ENCODE data around the gene YKT6.
"Not testable (repeated sequence)": the region's sequence is repeated elsewhere in the genome, so short reads cannot be mapped to it uniquely, and the experiment has no call there.

Gene YKT6

DNA sequence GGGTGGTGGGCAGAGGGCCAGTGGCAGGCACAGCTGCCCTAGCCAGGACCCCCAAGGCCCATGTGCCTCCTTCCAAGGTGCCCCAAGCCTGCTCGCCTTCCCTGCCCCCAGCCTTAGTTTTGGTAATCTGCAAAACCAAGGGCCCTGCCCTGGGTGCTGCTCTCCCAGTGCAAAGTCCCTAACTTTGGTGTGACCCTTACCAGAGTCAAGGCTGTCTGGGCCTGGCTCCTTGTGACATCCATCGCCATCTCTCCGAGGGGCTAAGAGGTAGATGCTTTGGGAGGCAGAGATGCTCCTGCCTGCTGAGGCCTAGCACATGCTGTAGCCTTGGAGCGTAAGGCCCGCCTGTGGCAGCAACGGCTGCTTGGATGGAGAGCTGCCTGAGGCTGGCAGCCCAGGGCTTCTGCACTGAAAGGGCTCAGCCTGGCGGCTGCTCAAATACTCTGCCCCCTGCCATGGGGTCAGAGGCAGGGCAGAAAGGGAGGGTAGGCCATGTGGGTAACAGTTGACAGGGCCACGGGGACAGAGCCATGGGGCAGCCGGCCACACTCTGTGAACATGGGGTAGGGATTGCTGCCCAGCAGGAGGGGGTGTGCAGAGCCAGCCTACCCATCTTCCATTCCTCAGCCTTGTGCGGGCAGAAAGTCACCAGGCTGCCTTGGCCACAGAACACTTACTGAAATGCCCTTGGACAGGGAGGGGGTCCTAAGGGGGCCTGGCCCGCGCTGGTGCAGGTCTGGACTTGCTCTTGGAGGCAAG lies 41.7 kb upstream of the YKT6 start:
- no peak overlapping the region for H3K27ac ChIP-seq (ENCODE audit: low read depth, low read length)
- peaks cover 11% of the 10 kb centered on the region for H3K4me1 ChIP-seq (ENCODE audit: control insufficient read depth, insufficient read depth, low read length)
- no peaks in the 10 kb centered on the region for H3K36me3 ChIP-seq (ENCODE audit: control insufficient read depth, insufficient read depth, low read length)
- H3K9me3 ChIP-seq (ENCODE audit: control insufficient read depth, insufficient read depth, low read depth, low read length): no peaks in the 10 kb centered on the region
- no peak overlapping the region for H3K9ac ChIP-seq (ENCODE audit: low read length)
- H3K4me3 ChIP-seq (ENCODE audit: low read depth, low read length): no peak overlapping the region
- no peaks in the 10 kb centered on the region for H3K27me3 ChIP-seq (ENCODE audit: control insufficient read depth, insufficient read depth, low read length)

DNA sequence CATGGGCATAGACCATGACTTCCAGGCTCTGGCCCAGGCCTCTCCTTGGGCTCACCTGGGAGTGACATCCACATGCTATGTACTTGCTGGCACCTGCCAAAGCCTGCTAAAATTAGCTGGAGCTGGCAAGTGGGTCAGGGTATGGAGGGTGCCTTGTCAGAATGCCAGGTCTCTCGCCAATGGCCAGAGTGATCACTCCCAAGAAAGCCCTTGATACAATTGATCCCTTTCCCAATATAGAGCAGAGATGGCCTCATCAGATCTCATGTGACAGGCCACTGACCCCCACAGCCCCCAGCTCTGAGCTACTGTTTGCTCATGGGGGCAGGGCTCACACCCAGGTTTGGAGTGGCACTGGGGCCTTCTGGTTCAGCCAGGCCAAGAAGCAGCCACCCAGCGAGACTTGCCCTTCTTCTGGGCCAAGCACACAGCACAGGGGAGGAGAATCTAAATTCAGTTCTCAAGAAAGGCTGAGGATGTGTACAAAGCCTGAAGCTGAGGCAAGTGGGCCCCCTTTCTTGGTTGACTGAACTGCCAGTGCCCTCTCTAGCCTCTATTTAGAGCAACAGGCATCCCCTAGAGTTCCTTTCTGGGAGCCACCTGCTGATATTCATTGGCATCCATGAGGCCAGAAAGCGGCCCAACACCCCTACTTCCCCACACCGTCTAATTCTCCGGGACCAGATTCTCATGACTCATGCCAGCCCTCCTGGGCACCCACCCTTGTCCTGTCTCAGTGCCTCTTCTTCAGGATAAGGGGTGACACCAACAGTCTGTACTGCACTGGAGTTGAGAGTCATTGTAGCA lies 40.8 kb upstream of the YKT6 start:
- Histone ChIP-seq H3K9me3 (ENCODE audit: control insufficient read depth, insufficient read depth, low read depth, low read length) (no peaks in the 10 kb centered on the region), H3K27me3 (ENCODE audit: control insufficient read depth, insufficient read depth, low read length) (no peaks in the 10 kb centered on the region), H3K36me3 (ENCODE audit: control insufficient read depth, insufficient read depth, low read length) (no peaks in the 10 kb centered on the region), H3K4me3 (ENCODE audit: low read depth, low read length) (no peak overlapping the region), H3K4me1 (ENCODE audit: control insufficient read depth, insufficient read depth, low read length) (peaks cover 11% of the 10 kb centered on the region), H3K27ac (ENCODE audit: low read depth, low read length) (no peak overlapping the region), H3K9ac (ENCODE audit: low read length) (no peak overlapping the region)

DNA sequence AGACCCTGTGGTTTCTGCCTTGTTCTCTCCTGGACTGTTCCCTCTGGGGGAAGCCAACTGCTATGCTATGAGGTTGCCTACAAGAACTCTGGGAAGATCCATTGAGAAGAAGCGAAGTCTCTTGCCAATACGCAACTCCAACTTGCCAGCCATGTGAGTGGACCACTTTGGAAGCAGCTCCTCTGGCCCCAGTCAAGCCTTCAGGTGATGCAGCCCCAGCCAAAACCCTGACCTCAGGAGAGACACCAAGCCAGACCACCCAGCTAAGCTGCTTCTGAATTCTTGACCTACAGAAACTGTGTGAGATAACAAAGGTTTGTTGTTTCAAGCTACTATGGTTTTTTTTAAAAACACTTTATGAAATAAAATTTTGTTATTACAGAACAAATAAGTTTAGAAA lies 39.4 kb upstream of the YKT6 start:
- no peaks in the 10 kb centered on the region for H3K9me3 ChIP-seq (ENCODE audit: control insufficient read depth, insufficient read depth, low read depth, low read length)
- H3K27me3 ChIP-seq (ENCODE audit: control insufficient read depth, insufficient read depth, low read length): no peaks in the 10 kb centered on the region
- H3K36me3 ChIP-seq (ENCODE audit: control insufficient read depth, insufficient read depth, low read length): no peaks in the 10 kb centered on the region
- peaks cover 11% of the 10 kb centered on the region for H3K4me1 ChIP-seq (ENCODE audit: control insufficient read depth, insufficient read depth, low read length)
- H3K9ac ChIP-seq (ENCODE audit: low read length): no peak overlapping the region
- no peak overlapping the region for H3K27ac ChIP-seq (ENCODE audit: low read depth, low read length)
- no peak overlapping the region for H3K4me3 ChIP-seq (ENCODE audit: low read depth, low read length)

DNA sequence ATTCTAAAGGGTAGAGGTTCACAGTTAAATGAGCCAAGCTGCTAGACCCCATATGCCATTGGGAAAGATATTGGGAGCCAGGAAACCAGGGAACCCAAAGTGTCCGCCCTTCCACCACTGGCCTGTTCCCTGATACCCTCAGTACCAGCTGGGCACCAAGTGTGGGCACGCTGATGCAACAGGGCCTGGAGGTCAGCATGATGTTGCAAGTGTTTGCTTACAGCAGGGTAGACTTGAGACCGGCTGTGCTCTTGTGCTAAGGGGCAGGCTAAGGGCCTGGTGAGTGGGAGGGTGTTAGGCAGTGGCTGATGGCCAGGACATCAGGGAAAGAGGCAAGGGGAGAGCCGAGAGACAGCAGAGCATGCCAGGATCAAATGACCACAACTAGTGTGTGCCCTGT lies 38.6 kb upstream of the YKT6 start:
- Histone ChIP-seq H3K9ac (ENCODE audit: low read length) (no peak overlapping the region), H3K9me3 (ENCODE audit: control insufficient read depth, insufficient read depth, low read depth, low read length) (no peaks in the 10 kb centered on the region), H3K4me1 (ENCODE audit: control insufficient read depth, insufficient read depth, low read length) (peaks cover 11% of the 10 kb centered on the region), H3K36me3 (ENCODE audit: control insufficient read depth, insufficient read depth, low read length) (no peaks in the 10 kb centered on the region), H3K27me3 (ENCODE audit: control insufficient read depth, insufficient read depth, low read length) (no peaks in the 10 kb centered on the region), H3K4me3 (ENCODE audit: low read depth, low read length) (no peak overlapping the region), H3K27ac (ENCODE audit: low read depth, low read length) (no peak overlapping the region)

DNA sequence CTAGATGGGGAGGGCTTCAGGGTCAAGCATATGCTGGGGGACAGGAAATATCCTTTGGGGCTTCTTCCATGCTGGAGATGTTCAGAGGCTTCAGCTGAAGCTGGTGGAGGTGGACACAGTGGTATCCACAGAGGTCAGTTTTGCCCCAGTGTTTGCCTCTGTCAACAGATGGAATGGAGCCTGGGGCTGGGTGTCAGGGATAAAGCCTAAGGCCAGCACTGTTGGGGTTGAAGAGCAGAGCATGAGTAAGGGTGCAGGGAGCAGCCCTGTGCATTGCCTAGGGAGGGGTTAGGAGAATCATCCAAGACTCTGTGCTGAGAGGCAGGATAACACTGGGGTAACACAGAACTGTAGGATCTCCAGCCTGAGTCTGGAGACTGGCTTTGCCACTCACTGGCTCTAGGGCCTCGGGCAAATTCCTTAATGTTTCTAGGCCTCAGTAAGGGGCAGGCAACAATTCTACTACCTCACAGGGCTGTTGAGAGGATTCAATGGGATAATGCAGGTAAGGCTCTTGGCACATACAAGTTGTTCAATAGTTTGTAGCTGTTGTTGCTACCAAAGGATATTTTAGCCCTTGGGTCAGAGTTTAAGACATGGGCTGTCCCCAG lies 37.9 kb upstream of the YKT6 start:
- no peaks in the 10 kb centered on the region for H3K36me3 ChIP-seq (ENCODE audit: control insufficient read depth, insufficient read depth, low read length)
- H3K9ac ChIP-seq (ENCODE audit: low read length): no peak overlapping the region
- H3K27me3 ChIP-seq (ENCODE audit: control insufficient read depth, insufficient read depth, low read length): no peaks in the 10 kb centered on the region
- no peak overlapping the region for H3K27ac ChIP-seq (ENCODE audit: low read depth, low read length)
- H3K4me1 ChIP-seq (ENCODE audit: control insufficient read depth, insufficient read depth, low read length): peaks cover 6% of the 10 kb centered on the region
- H3K4me3 ChIP-seq (ENCODE audit: low read depth, low read length): no peak overlapping the region
- H3K9me3 ChIP-seq (ENCODE audit: control insufficient read depth, insufficient read depth, low read depth, low read length): no peaks in the 10 kb centered on the region

DNA sequence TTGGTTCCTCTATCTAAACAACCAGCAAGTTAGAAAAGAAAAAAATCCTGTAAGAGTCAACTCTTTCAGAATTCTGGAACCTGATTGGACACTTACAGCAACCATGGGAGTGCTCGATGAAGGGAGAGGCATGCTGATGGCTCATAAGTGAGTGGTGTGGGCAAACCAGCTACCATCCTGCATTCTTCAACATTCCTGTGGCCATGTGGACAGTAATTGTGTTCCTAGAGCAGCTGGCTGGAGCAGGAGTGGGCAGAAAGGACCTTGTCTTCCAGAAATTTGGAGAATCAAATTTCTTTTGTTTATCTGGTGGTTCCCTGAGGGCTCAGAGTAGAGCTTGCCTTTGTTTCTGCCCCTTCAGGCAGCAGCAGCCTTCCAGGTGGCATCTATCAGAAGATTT lies 37.2 kb upstream of the YKT6 start:
- H3K4me3 ChIP-seq (ENCODE audit: low read depth, low read length): no peak overlapping the region
- H3K9me3 ChIP-seq (ENCODE audit: control insufficient read depth, insufficient read depth, low read depth, low read length): no peaks in the 10 kb centered on the region
- H3K36me3 ChIP-seq (ENCODE audit: control insufficient read depth, insufficient read depth, low read length): no peaks in the 10 kb centered on the region
- no peak overlapping the region for H3K27ac ChIP-seq (ENCODE audit: low read depth, low read length)
- H3K4me1 ChIP-seq (ENCODE audit: control insufficient read depth, insufficient read depth, low read length): peaks cover 6% of the 10 kb centered on the region
- no peak overlapping the region for H3K9ac ChIP-seq (ENCODE audit: low read length)
- H3K27me3 ChIP-seq (ENCODE audit: control insufficient read depth, insufficient read depth, low read length): no peaks in the 10 kb centered on the region

DNA sequence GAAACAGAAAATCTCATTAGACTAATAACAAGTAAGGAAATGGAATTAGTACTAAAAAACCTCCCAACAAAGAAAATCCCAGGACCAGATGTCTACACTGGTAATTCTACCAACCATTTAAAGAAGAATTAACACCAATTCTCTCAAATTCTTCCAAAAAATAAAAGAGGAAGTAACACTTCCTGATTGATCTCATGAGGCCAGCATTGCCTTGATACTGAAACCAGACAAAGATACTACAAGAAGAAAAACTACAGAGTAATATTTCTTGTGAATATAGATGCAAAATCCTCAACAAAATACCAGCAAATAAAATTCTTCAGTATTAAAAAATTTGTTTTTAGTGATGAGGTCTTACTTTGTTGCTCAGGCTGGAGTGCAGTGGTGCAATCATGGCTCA lies 32.9 kb upstream of the YKT6 start:
- Histone ChIP-seq H3K27ac (ENCODE audit: low read depth, low read length) (no peak overlapping the region), H3K27me3 (ENCODE audit: control insufficient read depth, insufficient read depth, low read length) (no peaks in the 10 kb centered on the region), H3K9me3 (ENCODE audit: control insufficient read depth, insufficient read depth, low read depth, low read length) (no peaks in the 10 kb centered on the region), H3K4me3 (ENCODE audit: low read depth, low read length) (no peak overlapping the region), H3K9ac (ENCODE audit: low read length) (no peak overlapping the region), H3K4me1 (ENCODE audit: control insufficient read depth, insufficient read depth, low read length) (peaks cover 6% of the 10 kb centered on the region), H3K36me3 (ENCODE audit: control insufficient read depth, insufficient read depth, low read length) (no peaks in the 10 kb centered on the region)

DNA sequence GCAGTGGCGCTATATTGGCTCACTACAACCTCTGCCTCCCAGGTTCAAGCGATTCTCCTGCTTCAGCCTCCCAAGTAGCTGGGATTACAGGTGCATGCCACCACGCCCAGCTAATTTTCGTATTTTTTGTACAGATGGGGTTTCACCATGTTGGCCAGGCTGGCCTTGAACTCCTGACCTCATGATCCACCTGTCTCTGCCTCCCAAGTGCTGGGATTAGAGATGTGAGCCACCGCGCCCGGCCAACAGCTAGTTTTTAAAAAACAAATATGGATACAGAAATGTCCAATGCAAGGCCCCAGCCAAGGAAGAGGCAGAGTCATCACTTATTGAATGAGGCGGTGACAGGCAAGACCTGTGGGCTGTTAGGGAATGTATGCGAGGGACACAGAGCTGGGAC lies 28.9 kb upstream of the YKT6 start:
- H3K4me1 ChIP-seq (ENCODE audit: control insufficient read depth, insufficient read depth, low read length); H3K27me3 ChIP-seq (ENCODE audit: control insufficient read depth, insufficient read depth, low read length): not testable (repeated sequence)

DNA sequence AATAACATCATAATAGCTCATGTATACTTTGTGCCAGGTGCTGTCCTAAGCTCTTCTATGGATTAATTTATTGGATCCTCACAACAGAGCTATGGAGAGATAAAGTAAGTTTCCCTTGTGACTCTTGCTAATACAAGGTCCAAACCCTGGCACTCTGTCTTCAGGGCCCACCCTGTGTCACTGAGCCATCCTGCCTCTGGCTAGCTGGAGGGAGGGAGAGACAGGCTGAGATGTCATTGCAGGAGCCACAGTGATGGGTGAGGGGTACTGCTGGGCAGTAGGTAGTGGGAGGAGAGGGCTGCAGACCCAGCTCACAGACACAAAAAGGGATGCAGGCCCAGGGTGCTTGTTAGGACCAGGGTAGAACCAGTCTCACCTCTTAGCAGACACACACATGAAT lies 28.4 kb upstream of the YKT6 start:
- Histone ChIP-seq H3K36me3 (ENCODE audit: control insufficient read depth, insufficient read depth, low read length) (no peaks in the 10 kb centered on the region), H3K27ac (ENCODE audit: low read depth, low read length) (no peak overlapping the region), H3K9ac (ENCODE audit: low read length) (no peak overlapping the region), H3K27me3 (ENCODE audit: control insufficient read depth, insufficient read depth, low read length) (no peaks in the 10 kb centered on the region; the same call in 1 of the 2 replicates), H3K4me3 (ENCODE audit: low read depth, low read length) (no peak overlapping the region), H3K4me1 (ENCODE audit: control insufficient read depth, insufficient read depth, low read length) (peaks cover 2% of the 10 kb centered on the region; the same call in 1 of the 2 replicates), H3K9me3 (ENCODE audit: control insufficient read depth, insufficient read depth, low read depth, low read length) (no peaks in the 10 kb centered on the region)

More for the DNA sequence above, 28.9 kb upstream of the YKT6 start:
- H3K36me3 ChIP-seq (ENCODE audit: control insufficient read depth, insufficient read depth, low read length); H3K27ac ChIP-seq (ENCODE audit: low read depth, low read length); H3K9ac ChIP-seq (ENCODE audit: low read length); H3K4me3 ChIP-seq (ENCODE audit: low read depth, low read length); H3K9me3 ChIP-seq (ENCODE audit: control insufficient read depth, insufficient read depth, low read depth, low read length): not testable (repeated sequence)

DNA sequence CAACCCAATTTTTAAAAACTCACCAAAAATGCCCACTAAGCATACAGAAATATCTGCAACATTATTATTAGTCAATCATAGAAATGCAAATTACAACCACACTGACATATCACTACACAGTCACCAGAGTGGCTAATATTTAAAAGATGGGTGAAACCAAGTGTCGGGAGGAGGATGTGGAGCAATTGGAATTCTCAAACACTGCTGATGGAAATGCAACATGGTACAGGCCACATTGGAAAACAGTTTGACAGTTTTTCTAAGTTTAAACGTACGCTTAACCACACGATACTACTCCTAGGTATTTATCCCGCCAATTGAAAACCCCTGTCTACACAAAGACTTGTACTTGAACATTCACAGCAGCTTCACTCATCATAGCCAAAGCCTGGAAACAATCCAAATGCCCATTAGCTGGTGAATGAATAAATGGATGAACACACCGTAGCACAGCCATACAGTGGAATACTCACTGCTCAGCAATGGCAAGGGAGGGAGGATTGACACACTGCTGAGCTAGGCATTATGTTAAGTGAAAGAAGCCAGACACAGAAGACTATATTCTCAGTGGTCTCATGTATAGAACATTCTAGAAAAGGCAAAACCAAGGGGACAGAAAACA lies 27.9 kb upstream of the YKT6 start:
- Histone ChIP-seq H3K9ac (ENCODE audit: low read length) (no peak overlapping the region), H3K27me3 (ENCODE audit: control insufficient read depth, insufficient read depth, low read length) (no peaks in the 10 kb centered on the region; the same call in 1 of the 2 replicates), H3K9me3 (ENCODE audit: control insufficient read depth, insufficient read depth, low read depth, low read length) (no peaks in the 10 kb centered on the region), H3K27ac (ENCODE audit: low read depth, low read length) (no peak overlapping the region), H3K4me1 (ENCODE audit: control insufficient read depth, insufficient read depth, low read length) (peaks cover 7% of the 10 kb centered on the region; the same call in 1 of the 2 replicates), H3K36me3 (ENCODE audit: control insufficient read depth, insufficient read depth, low read length) (no peaks in the 10 kb centered on the region), H3K4me3 (ENCODE audit: low read depth, low read length) (no peak overlapping the region)
